ENCODE data around the gene CYP3A7.

- TF ChIP-seq CTCF (IDR thresholded peaks at IDR 0.05): no peak
- TF ChIP-seq POLR2A (IDR thresholded peaks at IDR 0.05): no peak
These were observed at the start of gene CYP3A7 for GRCh38 chr7:99734987-99735386.

Measured in uterus (tissue), 2 donors.